GM19452 (cell line): ENCODE data around the gene MCEMP1.

Source experiments
- ATAC-seq: cut with Tn5 transposase; IDR thresholded peaks from one replicate; pipeline ENCODE4 v1.9.1; 2021; ENCODE audit not compliant: unreplicated experiment

The MCEMP1 gene

GRCh38 chr19:7670150-7670783 lies 6.6 kb upstream of the MCEMP1 start:
- no peak for ATAC-seq

GRCh38 chr19:7670790-7671189 lies 6.1 kb upstream of the MCEMP1 start:
- ATAC-seq: no peak

GRCh38 chr19:7672522-7672921 lies 4.4 kb upstream of the MCEMP1 start:
- no peak for ATAC-seq

GRCh38 chr19:7674010-7675005 lies 2.6 kb upstream of the MCEMP1 start:
- no peak for ATAC-seq

GRCh38 chr19:7676376-7676775 lies 514 bp upstream of the MCEMP1 start:
- no peak for ATAC-seq

- ATAC-seq: no peak
These were observed 900 bp downstream of the MCEMP1 start for GRCh38 chr19:7677669-7678311.

GRCh38 chr19:7678971-7679751 lies 2.3 kb downstream of the MCEMP1 start:
- no peak for ATAC-seq

GRCh38 chr19:7679771-7680605 lies 3.1 kb downstream of the MCEMP1 start:
- ATAC-seq: no peak

GRCh38 chr19:7680606-7681339 lies 3.9 kb downstream of the MCEMP1 start, which contains the start of gene TRAPPC5:
Gene TRAPPC5, plus strand, starts transcription at chr19:7680833. Its CDS starts 1,421 bp downstream, at chr19:7682254.
- ATAC-seq: peak; percentile 48

GRCh38 chr19:7681340-7682174 lies 4.7 kb downstream of the MCEMP1 start:
- ATAC-seq: no peak

GRCh38 chr19:7682175-7682855 lies 5.4 kb downstream of the MCEMP1 start:
- no peak for ATAC-seq

- no peak for ATAC-seq
These were observed 8.9 kb downstream of the MCEMP1 start for GRCh38 chr19:7685546-7686445.

- ATAC-seq: no peak
These were observed 10.3 kb downstream of the MCEMP1 start for GRCh38 chr19:7687177-7687576.

GRCh38 chr19:7689165-7689564 lies 12.3 kb downstream of the MCEMP1 start:
- no peak for ATAC-seq

GRCh38 chr19:7690779-7691258 lies 13.9 kb downstream of the MCEMP1 start:
- ATAC-seq: no peak

GRCh38 chr19:7691497-7691896 lies 14.6 kb downstream of the MCEMP1 start:
- ATAC-seq: no peak
